Measurements from ENCODE around the gene SRGAP3. TPM values are rescaled to one million over a fixed set of nuclear protein-coding genes. Genes with fewer than 3 reads are reported as not detected.

SRGAP3 gene
- total RNA-seq, 2 donors from 2014 or later, result 2.6 to 12.8 TPM

DNA sequence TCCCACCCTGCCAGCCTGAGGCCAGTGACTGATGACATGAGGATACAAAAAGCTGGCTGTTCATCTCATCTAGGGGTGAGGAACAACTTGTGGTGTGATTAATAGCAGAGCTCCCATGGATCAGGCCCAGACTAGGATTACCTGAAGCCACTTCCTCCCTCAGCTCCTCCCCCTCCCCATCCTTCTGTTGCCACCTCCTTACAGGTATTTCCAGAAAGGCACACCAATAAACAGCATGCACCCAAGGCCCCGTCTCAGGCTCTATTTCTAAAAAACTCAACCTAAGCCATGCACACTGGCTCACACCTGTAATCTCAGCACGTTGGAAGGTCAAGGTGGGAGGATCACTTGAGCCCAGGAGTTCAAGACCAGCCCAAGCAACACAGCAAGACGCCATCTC lies 54.1 kb downstream of the SRGAP3 start:
- Histone ChIP-seq H3K9me3 (no peaks in the 10 kb centered on the region), H3K36me3 (no peaks in the 10 kb centered on the region), H3K27ac (no peak overlapping the region), H3K4me3 (no peak overlapping the region), H3K27me3 (replicated peaks; ENCODE audit: insufficient read depth) (no peaks in the 10 kb centered on the region), H3K4me1 (ENCODE audit: control insufficient read depth in 1 of 2, low read depth in 2 of 2) (no peaks in the 10 kb centered on the region)
- no peak for ATAC-seq (ENCODE audit: insufficient number of reproducible peaks, low FRiP score, low read depth)
- TF ChIP-seq, protein P1, sequence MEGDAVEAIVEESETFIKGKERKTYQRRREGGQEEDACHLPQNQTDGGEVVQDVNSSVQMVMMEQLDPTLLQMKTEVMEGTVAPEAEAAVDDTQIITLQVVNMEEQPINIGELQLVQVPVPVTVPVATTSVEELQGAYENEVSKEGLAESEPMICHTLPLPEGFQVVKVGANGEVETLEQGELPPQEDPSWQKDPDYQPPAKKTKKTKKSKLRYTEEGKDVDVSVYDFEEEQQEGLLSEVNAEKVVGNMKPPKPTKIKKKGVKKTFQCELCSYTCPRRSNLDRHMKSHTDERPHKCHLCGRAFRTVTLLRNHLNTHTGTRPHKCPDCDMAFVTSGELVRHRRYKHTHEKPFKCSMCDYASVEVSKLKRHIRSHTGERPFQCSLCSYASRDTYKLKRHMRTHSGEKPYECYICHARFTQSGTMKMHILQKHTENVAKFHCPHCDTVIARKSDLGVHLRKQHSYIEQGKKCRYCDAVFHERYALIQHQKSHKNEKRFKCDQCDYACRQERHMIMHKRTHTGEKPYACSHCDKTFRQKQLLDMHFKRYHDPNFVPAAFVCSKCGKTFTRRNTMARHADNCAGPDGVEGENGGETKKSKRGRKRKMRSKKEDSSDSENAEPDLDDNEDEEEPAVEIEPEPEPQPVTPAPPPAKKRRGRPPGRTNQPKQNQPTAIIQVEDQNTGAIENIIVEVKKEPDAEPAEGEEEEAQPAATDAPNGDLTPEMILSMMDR (IDR thresholded peaks at IDR 0.05), result no peak
- no peak for DNase-seq (ENCODE audit: low spot score)

DNA sequence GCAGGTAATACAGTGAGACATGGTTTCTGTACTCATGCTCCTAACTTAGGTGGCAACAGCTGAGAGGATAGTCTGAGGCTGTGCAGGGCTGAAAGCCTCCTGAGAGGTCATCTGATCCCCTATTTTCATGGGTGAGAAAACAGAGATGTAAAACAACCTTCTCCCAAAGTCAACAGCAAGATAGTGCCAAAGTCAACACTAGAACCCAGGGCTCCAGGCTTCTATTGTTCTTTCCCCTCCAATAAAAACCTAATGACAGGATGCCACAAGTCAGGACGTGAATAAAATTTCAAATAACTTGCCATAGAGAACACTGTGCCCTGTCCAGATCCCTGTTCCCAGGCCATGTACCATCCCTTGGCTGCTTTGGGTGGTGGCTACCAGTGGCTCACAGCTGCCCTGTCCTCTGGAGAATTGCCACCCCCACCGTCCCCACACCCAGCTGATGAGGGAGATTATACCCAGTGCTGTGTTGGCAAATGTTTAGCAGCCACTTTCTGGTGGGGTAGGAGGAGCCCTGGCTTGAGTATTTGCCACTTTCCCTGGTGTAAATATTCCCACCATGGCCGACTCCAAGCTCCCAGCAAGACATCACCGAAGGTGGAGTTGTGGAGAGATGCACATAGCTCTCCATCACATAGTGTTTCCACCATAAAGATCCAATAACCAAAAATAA lies 54.8 kb downstream of the SRGAP3 start:
- TF ChIP-seq, protein P1 (IDR thresholded peaks at IDR 0.05), result no peak
- no peak for ATAC-seq (ENCODE audit: insufficient number of reproducible peaks, low FRiP score, low read depth)
- Histone ChIP-seq H3K9me3 (no peaks in the 10 kb centered on the region), H3K4me3 (no peak overlapping the region), H3K4me1 (ENCODE audit: control insufficient read depth in 1 of 2, low read depth in 2 of 2) (no peaks in the 10 kb centered on the region), H3K36me3 (no peaks in the 10 kb centered on the region), H3K27me3 (replicated peaks; ENCODE audit: insufficient read depth) (no peaks in the 10 kb centered on the region), H3K27ac (no peak overlapping the region)
- no peak for DNase-seq (ENCODE audit: low spot score)

DNA sequence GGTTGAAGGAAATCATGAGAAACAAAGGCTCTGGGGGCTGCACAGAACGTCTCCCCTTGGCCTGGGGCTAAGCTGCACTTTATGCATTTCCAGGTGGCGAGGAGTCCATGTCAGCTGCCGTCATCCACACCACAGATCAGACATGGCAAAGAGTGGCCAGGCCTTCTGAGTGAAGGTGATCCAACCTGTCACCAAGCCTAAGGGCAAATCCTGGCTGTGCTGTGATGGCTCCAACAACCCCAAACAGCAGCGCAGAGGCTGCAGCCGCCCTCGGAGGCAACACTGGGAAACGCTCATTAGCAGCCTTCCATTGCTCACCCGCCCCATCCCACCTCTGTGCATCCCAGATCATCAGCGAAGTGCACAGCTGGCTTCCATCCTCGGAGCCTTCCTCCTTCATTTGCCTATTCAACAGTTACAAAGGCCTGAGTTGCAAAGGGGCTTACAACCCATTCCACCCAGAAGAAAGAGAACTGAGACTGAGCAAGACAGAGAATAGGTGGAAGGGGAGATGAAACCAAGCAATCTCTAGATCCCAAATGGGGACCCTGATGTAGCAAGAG lies 55.7 kb downstream of the SRGAP3 start:
- TF ChIP-seq, protein P1 (IDR thresholded peaks at IDR 0.05), result no peak
- H3K4me3 ChIP-seq, result no peak overlapping the region
- no peaks in the 10 kb centered on the region for H3K9me3 ChIP-seq
- ATAC-seq (ENCODE audit: insufficient number of reproducible peaks, low FRiP score, low read depth) (no peak), DNase-seq (ENCODE audit: low spot score) (no peak)
- H3K27me3 ChIP-seq (replicated peaks; ENCODE audit: insufficient read depth), result no peaks in the 10 kb centered on the region
- H3K36me3 ChIP-seq, result no peaks in the 10 kb centered on the region
- no peaks in the 10 kb centered on the region for H3K4me1 ChIP-seq (ENCODE audit: control insufficient read depth in 1 of 2, low read depth in 2 of 2)
- no peak overlapping the region for H3K27ac ChIP-seq

DNA sequence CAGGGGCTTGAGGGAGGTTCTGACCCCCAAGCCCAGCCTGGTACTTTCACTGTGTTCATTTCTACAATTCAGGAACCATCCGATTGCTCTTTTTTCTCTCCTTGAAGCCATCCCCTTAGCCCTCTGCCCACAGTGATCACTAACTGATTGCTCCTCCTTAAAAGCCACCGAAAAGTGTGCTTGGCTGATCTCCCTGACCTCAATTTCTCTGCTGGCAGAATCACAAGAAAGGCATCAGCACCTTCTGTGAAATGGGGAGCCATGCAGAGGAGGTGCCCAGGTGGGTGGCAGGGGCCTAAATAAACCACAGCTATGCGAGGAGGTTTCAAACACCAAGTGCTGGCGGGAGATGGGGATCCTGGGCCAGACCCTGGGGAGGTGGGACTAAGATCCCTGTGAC lies 56.2 kb downstream of the SRGAP3 start:
- no peak for DNase-seq (ENCODE audit: low spot score)
- no peak for ATAC-seq (ENCODE audit: insufficient number of reproducible peaks, low FRiP score, low read depth)
- TF ChIP-seq, protein P1 (IDR thresholded peaks at IDR 0.05), result no peak
- Histone ChIP-seq H3K27ac (no peak overlapping the region), H3K4me3 (no peak overlapping the region), H3K36me3 (no peaks in the 10 kb centered on the region), H3K4me1 (ENCODE audit: control insufficient read depth in 1 of 2, low read depth in 2 of 2) (no peaks in the 10 kb centered on the region), H3K9me3 (no peaks in the 10 kb centered on the region), H3K27me3 (replicated peaks; ENCODE audit: insufficient read depth) (no peaks in the 10 kb centered on the region)

DNA sequence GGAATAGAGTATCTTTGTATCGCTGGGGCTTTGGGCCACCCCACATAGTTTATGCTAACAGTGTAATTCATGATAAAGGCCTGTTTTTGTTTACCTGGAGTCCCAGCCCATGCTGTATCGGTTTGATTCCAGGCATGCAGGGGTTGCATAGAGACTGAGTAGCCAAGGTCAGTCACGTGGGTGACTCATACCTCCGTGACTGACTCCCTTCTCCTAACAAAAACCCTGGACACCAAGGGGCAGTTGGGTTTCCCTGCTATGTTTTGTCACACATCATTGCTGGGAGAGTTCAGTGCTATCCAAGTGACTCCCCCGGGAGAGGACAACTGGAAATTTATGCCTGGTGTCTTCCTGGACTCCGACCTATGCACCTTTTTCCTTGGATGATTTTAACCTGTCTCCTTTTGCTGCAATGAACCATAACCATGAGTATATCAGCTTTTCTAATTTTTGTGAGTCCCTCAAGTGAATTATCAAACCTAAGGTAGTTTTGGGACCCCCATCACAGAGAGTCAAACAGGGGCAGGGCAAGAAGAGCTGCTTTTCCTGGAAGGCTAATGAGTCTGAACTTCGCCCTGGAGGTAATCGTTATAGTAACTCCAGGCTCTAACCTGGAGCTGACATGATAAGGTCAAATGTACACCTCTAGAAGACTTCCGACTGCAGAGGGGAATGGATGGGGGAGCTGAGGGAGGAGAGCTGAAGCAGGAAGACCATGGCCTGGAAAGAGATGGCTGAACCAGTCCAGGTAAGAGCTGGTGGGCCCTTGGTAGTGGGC lies 57.0 kb downstream of the SRGAP3 start:
- Histone ChIP-seq H3K27ac (no peak overlapping the region), H3K4me3 (no peak overlapping the region), H3K4me1 (ENCODE audit: control insufficient read depth in 1 of 2, low read depth in 2 of 2) (no peaks in the 10 kb centered on the region), H3K27me3 (replicated peaks; ENCODE audit: insufficient read depth) (no peaks in the 10 kb centered on the region), H3K9me3 (no peaks in the 10 kb centered on the region), H3K36me3 (no peaks in the 10 kb centered on the region)
- no peak for DNase-seq (ENCODE audit: low spot score)
- TF ChIP-seq, protein P1 (IDR thresholded peaks at IDR 0.05), result no peak
- no peak for ATAC-seq (ENCODE audit: insufficient number of reproducible peaks, low FRiP score, low read depth)

Data from thoracic aorta (tissue), 2 donors.